ENCODE results near the gene TAPT1.

Gene TAPT1

GRCh38 chr4:16248605-16249004 lies 22.3 kb upstream of the TAPT1 start:
- FAIRE-seq: no peak

- FAIRE-seq: no peak
Measured at GRCh38 chr4:16245241-16245640, 19.0 kb upstream of the TAPT1 start.

- FAIRE-seq: no peak
Measured at GRCh38 chr4:16243285-16243684, 17.0 kb upstream of the TAPT1 start.

GRCh38 chr4:16240300-16240699 lies 14.0 kb upstream of the TAPT1 start:
- no peak for FAIRE-seq

GRCh38 chr4:16239086-16239485 lies 12.8 kb upstream of the TAPT1 start:
- no peak for FAIRE-seq

- FAIRE-seq: no peak
Measured at GRCh38 chr4:16238327-16238726, 12.1 kb upstream of the TAPT1 start.

GRCh38 chr4:16237715-16238114 lies 11.4 kb upstream of the TAPT1 start:
- FAIRE-seq: no peak

GRCh38 chr4:16236402-16237023 lies 10.2 kb upstream of the TAPT1 start:
- no peak for FAIRE-seq

GRCh38 chr4:16235209-16235608 lies 8.9 kb upstream of the TAPT1 start:
- FAIRE-seq: no peak

GRCh38 chr4:16233569-16234177 lies 7.4 kb upstream of the TAPT1 start:
- no peak for FAIRE-seq

GRCh38 chr4:16231570-16232245 lies 5.4 kb upstream of the TAPT1 start:
- no peak for FAIRE-seq

- FAIRE-seq: no peak
Measured at GRCh38 chr4:16230308-16230707, 4.0 kb upstream of the TAPT1 start.

- no peak for FAIRE-seq
Measured at GRCh38 chr4:16229604-16230003, 3.3 kb upstream of the TAPT1 start.

- no peak for FAIRE-seq
Measured at GRCh38 chr4:16227462-16227868, 1.2 kb upstream of the TAPT1 start.

GRCh38 chr4:16226816-16227461 lies 668 bp upstream of the TAPT1 start:
- FAIRE-seq: no peak

- FAIRE-seq: no peak
Measured at GRCh38 chr4:16225167-16225862, 956 bp downstream of the TAPT1 start.

GRCh38 chr4:16224264-16225166 lies 1.8 kb downstream of the TAPT1 start:
- FAIRE-seq: no peak

GRCh38 chr4:16222957-16223527 lies 3.2 kb downstream of the TAPT1 start:
- FAIRE-seq: no peak

GRCh38 chr4:16218950-16219349 lies 7.3 kb downstream of the TAPT1 start:
- no peak for FAIRE-seq

- no peak for FAIRE-seq
Measured at GRCh38 chr4:16217300-16218051, 8.8 kb downstream of the TAPT1 start.

- FAIRE-seq: no peak
Measured at GRCh38 chr4:16213121-16213520, 13.2 kb downstream of the TAPT1 start.

Measured in TTC549 (cell line).